H9 (cell line): ENCODE results near the gene LHPP. TPM values are rescaled to one million over a fixed set of nuclear protein-coding genes. Genes with fewer than 3 reads are reported as not detected.

Source experiments
- DNase-seq: peaks from one replicate; pipeline ENCODE4 v3.0.0-alpha.2; 2017
- H2AFZ ChIP-seq: one replicate; pipeline ENCODE4 v1.6.1; 2013; ENCODE audit warnings: mild to moderate bottlenecking, low read length, control low read depth, moderate library complexity
- H2AK5ac ChIP-seq: 2 replicates; pipeline ENCODE4 v1.6.1; 2013; ENCODE audit warnings: low read length, control low read depth, mixed read lengths; ENCODE audit not compliant: insufficient read length
- H2BK120ac ChIP-seq: one replicate; pipeline ENCODE4 v1.6.1; 2013; ENCODE audit warnings: low read depth, mild to moderate bottlenecking, low read length, control low read depth, inconsistent platforms; ENCODE audit not compliant: poor library complexity, severe bottlenecking
- H2BK12ac ChIP-seq: 2 replicates; pipeline ENCODE4 v1.6.1; 2013; ENCODE audit warnings: low read length, control low read depth, mixed read lengths, low read depth; ENCODE audit not compliant: insufficient read length
- H2BK15ac ChIP-seq: 2 replicates; pipeline ENCODE4 v1.6.1; 2013; ENCODE audit warnings: low read depth, low read length, control low read depth
- H2BK20ac ChIP-seq: one replicate; pipeline ENCODE4 v1.6.1; 2013; ENCODE audit warnings: low read depth, mild to moderate bottlenecking, low read length, control low read depth, inconsistent platforms; ENCODE audit not compliant: poor library complexity, severe bottlenecking
- H2BK5ac ChIP-seq: 2 replicates; pipeline ENCODE4 v1.6.1; 2013; ENCODE audit warnings: low read length, control low read depth, mixed read lengths; ENCODE audit not compliant: insufficient read length
- H3K14ac ChIP-seq: 2 replicates; pipeline ENCODE4 v1.6.1; 2013; ENCODE audit warnings: low read length, control low read depth; ENCODE audit not compliant: insufficient read depth
- H3K18ac ChIP-seq: 2 replicates; pipeline ENCODE4 v1.6.1; 2013; ENCODE audit warnings: low read depth, mild to moderate bottlenecking, mixed read lengths, low read length, control low read depth; ENCODE audit not compliant: insufficient read length
- H3K23ac ChIP-seq: 2 replicates; pipeline ENCODE4 v1.6.1; 2013; ENCODE audit warnings: low read length, control low read depth, mixed read lengths, low read depth; ENCODE audit not compliant: insufficient read length
- H3K23me2 ChIP-seq: 2 replicates; pipeline ENCODE4 v1.6.1; 2013; ENCODE audit warnings: low read depth, mild to moderate bottlenecking, mixed read lengths, low read length, control low read depth; ENCODE audit not compliant: insufficient read length, poor library complexity, severe bottlenecking
- H3K27ac ChIP-seq: 2 replicates; pipeline ENCODE4 v1.5.1; 2013; ENCODE audit warnings: low read length, control low read depth, mixed read lengths, low read depth; ENCODE audit not compliant: insufficient read length
- H3K27me3 ChIP-seq: 2 replicates; pipeline ENCODE4 v1.6.1; 2013; ENCODE audit warnings: low read length, control low read depth, inconsistent platforms; ENCODE audit not compliant: insufficient read depth
- H3K4ac ChIP-seq: 2 replicates; pipeline ENCODE4 v1.6.1; 2013; ENCODE audit warnings: low read depth, mild to moderate bottlenecking, control low read depth, inconsistent platforms, low read length, moderate library complexity
- H3K4me1 ChIP-seq: 2 replicates; pipeline ENCODE4 v1.6.1; 2013; ENCODE audit warnings: low read length, control low read depth, inconsistent platforms; ENCODE audit not compliant: insufficient read depth
- H3K4me2 ChIP-seq: 2 replicates; pipeline ENCODE4 v1.6.1; 2013; ENCODE audit warnings: low read length, control low read depth, mixed read lengths; ENCODE audit not compliant: insufficient read length, insufficient read depth
- H3K56ac ChIP-seq: 2 replicates; pipeline ENCODE4 v1.6.1; 2013; ENCODE audit warnings: low read depth, mild to moderate bottlenecking, mixed read lengths, low read length, control low read depth; ENCODE audit not compliant: insufficient read length
- H3K79me1 ChIP-seq: 2 replicates; pipeline ENCODE4 v1.6.1; 2013; ENCODE audit warnings: low read depth, mild to moderate bottlenecking, moderate library complexity, low read length, control low read depth, inconsistent platforms; ENCODE audit not compliant: insufficient read depth, poor library complexity, severe bottlenecking
- H3K79me2 ChIP-seq: 2 replicates; pipeline ENCODE4 v1.6.1; 2013; ENCODE audit warnings: low read length, control low read depth, inconsistent platforms; ENCODE audit not compliant: insufficient read depth
- H3K9ac ChIP-seq: 2 replicates; pipeline ENCODE4 v1.6.1; 2013; ENCODE audit warnings: low read length, control low read depth, mixed read lengths; ENCODE audit not compliant: insufficient read length; ENCODE audit errors: extremely low read depth
- H3K9me3 ChIP-seq: one replicate; pipeline ENCODE4 v1.6.1; 2013; ENCODE audit warnings: low read depth, low read length, inconsistent platforms; ENCODE audit not compliant: control insufficient read depth
- H3T11ph ChIP-seq: one replicate; pipeline ENCODE4 v1.6.1; 2013; ENCODE audit warnings: mild to moderate bottlenecking, low read length, control low read depth, inconsistent platforms
- H4K20me1 ChIP-seq: one replicate; pipeline ENCODE4 v1.6.1; 2013; ENCODE audit not compliant: control insufficient read depth, insufficient read length, insufficient read depth
- H4K5ac ChIP-seq: 2 replicates; pipeline ENCODE4 v1.6.1; 2013; ENCODE audit warnings: low read depth, mild to moderate bottlenecking, mixed read lengths, low read length, control low read depth; ENCODE audit not compliant: insufficient read length
- H4K8ac ChIP-seq: replicated peaks from 2 replicates; pipeline ENCODE4 v1.6.1; 2013; ENCODE audit warnings: low read length, control low read depth, mixed read lengths, low read depth; ENCODE audit not compliant: insufficient read length
- H4K91ac ChIP-seq: 2 replicates; pipeline ENCODE4 v1.6.1; 2013; ENCODE audit warnings: low read depth, mild to moderate bottlenecking, moderate library complexity, mixed read lengths, low read length, control low read depth; ENCODE audit not compliant: insufficient read length
- H3K27ac Mint-ChIP-seq, 3 experiments: 2 replicates in 2 of 3; 3 replicates in 1 of 3; pipeline ENCODE4 v1.8.0; 2020 to 2021; ENCODE audit warnings: mixed read lengths in 3 of 3, mild to moderate bottlenecking in 1 of 3, moderate library complexity in 1 of 3
- H3K27me3 Mint-ChIP-seq: 2 replicates; pipeline ENCODE4 v1.8.0; 2021; ENCODE audit warnings: low read depth, mild to moderate bottlenecking, moderate library complexity, mixed read lengths
- H3K36me3 Mint-ChIP-seq, 3 experiments: 2 replicates in 2 of 3; 3 replicates in 1 of 3; pipeline ENCODE4 v1.8.0; 2020 to 2021; ENCODE audit warnings: low read depth in 3 of 3, mixed read lengths in 3 of 3; ENCODE audit not compliant: insufficient read depth in 1 of 3
- H3K4me1 Mint-ChIP-seq, 2 experiments: 2 replicates each; pipeline ENCODE4 v1.8.0; 2020; ENCODE audit warnings: mixed read lengths in 2 of 2
- H3K4me3 Mint-ChIP-seq, 2 experiments: 2 replicates in 1 of 2; 3 replicates in 1 of 2; pipeline ENCODE4 v1.8.0; 2020 to 2021; ENCODE audit warnings: mild to moderate bottlenecking in 2 of 2, mixed read lengths in 2 of 2, moderate library complexity in 1 of 2
- H3K9me3 Mint-ChIP-seq, 2 experiments: 2 replicates in 1 of 2; 3 replicates in 1 of 2; pipeline ENCODE4 v1.8.0; 2020; ENCODE audit warnings: mild to moderate bottlenecking in 2 of 2, mixed read lengths in 2 of 2, moderate library complexity in 1 of 2
- WGBS: extraction: QIAGEN DNeasy Blood & Tissue Kit; methylation state at CpG from one replicate; pipeline ENCODE4 v1.1.7; 2013; ENCODE audit warnings: missing lambda C conversion rate, low lambda C conversion rate, mixed read lengths; ENCODE audit not compliant: insufficient read length; ENCODE audit errors: extremely low coverage; 5-methylcytosine and 5-hydroxymethylcytosine counted together
- total RNA-seq: library from RNA; stranded (reverse); gene quantifications from 2 replicates; pipeline ENCODE4 v1.2.1, GENCODE V29; 2021
- TF ChIP-seq, protein P1 (sequence below): fragments of 200-600 bp; sonication (generic); conservative IDR thresholded peaks from 3 replicates; pipeline ENCODE4 v1.8.0; 2021; ENCODE audit warnings: antibody characterized with exemption, mild to moderate bottlenecking

The LHPP gene
- total RNA-seq, 1 experiment from 2014 or later: 29.6 TPM

DNA sequence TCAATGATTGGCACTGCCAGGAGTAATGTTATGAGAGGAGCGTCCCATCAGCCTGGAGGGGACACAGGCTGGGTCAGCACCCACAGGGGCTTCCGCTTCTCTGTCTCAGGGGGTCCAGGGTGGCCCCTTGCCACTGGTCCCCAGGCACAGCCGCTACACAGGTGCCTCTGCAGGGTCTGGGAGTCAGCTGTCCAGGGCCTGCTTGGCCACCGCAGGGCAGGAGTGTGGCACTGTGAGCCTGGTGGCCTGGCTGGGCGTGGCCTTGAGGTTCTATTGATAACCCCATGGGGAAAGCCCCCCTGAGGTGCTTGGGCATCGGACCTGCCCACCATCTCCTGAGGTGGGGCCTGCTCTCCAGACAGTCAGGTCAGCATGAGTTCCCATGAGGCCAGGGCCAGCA is 136.6 kb downstream of the LHPP start:
- Mint-ChIP-seq H3K36me3 (no peaks in the 10 kb centered on the region; a peak in 1 of 7 replicates), H3K9me3 (no peaks in the 10 kb centered on the region), H3K27me3 (peaks cover 4% of the 10 kb centered on the region), H3K27ac (no peak overlapping the region), H3K4me3 (no peak overlapping the region), H3K4me1 (no peaks in the 10 kb centered on the region)
- no peaks in the 10 kb centered on the region for H3K79me2 ChIP-seq
- H3K27me3 ChIP-seq: no peaks in the 10 kb centered on the region
- no peaks in the 10 kb centered on the region for H3K79me1 ChIP-seq
- no peak overlapping the region for H2BK20ac ChIP-seq
- no peaks in the 10 kb centered on the region for H3K9me3 ChIP-seq
- no peak overlapping the region for H3K4me2 ChIP-seq
- no peak overlapping the region for H3K27ac ChIP-seq
- H3K4ac ChIP-seq: no peak overlapping the region
- no peak overlapping the region for H2BK120ac ChIP-seq
- no peak overlapping the region for H4K8ac ChIP-seq
- WGBS: no CpG with 5 or more reads among the region's 6 CpGs
- no peak overlapping the region for H2AK5ac ChIP-seq
- H4K20me1 ChIP-seq: no peaks in the 10 kb centered on the region
- H2BK5ac ChIP-seq: no peak overlapping the region
- H3K4me1 ChIP-seq: no peaks in the 10 kb centered on the region
- H4K91ac ChIP-seq: no peak overlapping the region
- no peak overlapping the region; the same call in 1 of the 2 replicates for H3K14ac ChIP-seq
- no peak overlapping the region for H3K23ac ChIP-seq
- no peak overlapping the region for H3T11ph ChIP-seq
- no peak overlapping the region for H2AFZ ChIP-seq
- H4K5ac ChIP-seq: no peak overlapping the region
- no peak overlapping the region for H2BK15ac ChIP-seq
- DNase-seq: no peak
- H3K23me2 ChIP-seq: no peaks in the 10 kb centered on the region
- H3K18ac ChIP-seq: no peak overlapping the region
- no peak overlapping the region for H3K9ac ChIP-seq
- H3K56ac ChIP-seq: no peak overlapping the region
- TF ChIP-seq, protein P1, sequence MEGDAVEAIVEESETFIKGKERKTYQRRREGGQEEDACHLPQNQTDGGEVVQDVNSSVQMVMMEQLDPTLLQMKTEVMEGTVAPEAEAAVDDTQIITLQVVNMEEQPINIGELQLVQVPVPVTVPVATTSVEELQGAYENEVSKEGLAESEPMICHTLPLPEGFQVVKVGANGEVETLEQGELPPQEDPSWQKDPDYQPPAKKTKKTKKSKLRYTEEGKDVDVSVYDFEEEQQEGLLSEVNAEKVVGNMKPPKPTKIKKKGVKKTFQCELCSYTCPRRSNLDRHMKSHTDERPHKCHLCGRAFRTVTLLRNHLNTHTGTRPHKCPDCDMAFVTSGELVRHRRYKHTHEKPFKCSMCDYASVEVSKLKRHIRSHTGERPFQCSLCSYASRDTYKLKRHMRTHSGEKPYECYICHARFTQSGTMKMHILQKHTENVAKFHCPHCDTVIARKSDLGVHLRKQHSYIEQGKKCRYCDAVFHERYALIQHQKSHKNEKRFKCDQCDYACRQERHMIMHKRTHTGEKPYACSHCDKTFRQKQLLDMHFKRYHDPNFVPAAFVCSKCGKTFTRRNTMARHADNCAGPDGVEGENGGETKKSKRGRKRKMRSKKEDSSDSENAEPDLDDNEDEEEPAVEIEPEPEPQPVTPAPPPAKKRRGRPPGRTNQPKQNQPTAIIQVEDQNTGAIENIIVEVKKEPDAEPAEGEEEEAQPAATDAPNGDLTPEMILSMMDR: no peak
- H2BK12ac ChIP-seq: no peak overlapping the region
